OCI-LY7 (cell line): ENCODE measurements around the gene BBS9.

ENCODE experiments used
- CTCF ChIP-seq: fragments of 200-600 bp; sonication (generic); conservative IDR thresholded peaks from 2 replicates; pipeline ENCODE4 v1.5.1; 2014; ENCODE audit warnings: mild to moderate bottlenecking, antibody characterized with exemption, low read length, moderate library complexity, mixed read lengths
- EZH2phosphoT487 ChIP-seq: fragments of 200-600 bp; sonication (generic); IDR thresholded peaks from 2 replicates; pipeline ENCODE4 v1.6.1; 2018; ENCODE audit warnings: low read depth, borderline replicate concordance, mild to moderate bottlenecking, mixed run types, antibody characterized with exemption, low read length, moderate library complexity, mixed read lengths

DNA sequence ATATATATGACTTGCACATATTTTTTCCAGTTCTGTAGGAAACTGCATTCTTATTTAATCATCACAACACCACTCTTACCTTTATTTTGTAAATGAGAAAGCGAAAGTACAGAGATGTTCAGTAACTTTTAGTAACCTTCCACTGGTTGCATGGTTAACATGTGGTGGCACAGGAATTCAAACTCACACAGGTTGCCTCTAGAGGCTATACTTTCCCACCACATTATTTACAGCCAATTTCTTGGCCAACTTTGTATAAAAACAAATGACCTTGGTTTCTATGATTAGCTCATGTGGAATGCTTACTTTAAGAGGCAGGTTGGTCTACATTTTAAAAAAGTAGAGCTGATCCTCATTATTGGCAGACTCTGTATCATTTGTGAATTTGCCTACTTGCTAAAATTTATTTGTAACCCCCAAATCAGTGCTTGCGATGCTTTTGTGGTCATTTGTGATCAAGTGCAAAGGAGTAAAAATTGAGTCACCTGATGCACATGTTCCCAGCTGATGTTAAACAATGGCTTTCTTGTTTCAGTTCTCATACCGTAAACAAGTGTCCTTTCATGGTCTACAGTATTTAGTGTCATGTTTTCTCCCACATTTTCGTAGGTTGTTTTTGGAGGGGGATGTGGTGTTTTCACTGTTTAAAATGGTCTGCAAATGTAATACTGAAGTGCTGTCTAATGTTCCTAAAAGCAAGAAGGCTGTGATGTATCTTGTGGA is 14.8 kb downstream of the BBS9 start:
- no peak for TF ChIP-seq CTCF
- no peak for TF ChIP-seq EZH2phosphoT487
